ENCODE results near the gene SPAAR.

The SPAAR gene

GRCh38 chr9:35939679-35940250 is 30.5 kb downstream of the SPAAR start:
- TF ChIP-seq POLR2A (IDR thresholded peaks at IDR 0.05; ENCODE audit: low read depth, low read length), result no peak
- FAIRE-seq, result no peak
- no peak for DNase-seq (ENCODE audit: insufficient read length, low spot score)

DNA sequence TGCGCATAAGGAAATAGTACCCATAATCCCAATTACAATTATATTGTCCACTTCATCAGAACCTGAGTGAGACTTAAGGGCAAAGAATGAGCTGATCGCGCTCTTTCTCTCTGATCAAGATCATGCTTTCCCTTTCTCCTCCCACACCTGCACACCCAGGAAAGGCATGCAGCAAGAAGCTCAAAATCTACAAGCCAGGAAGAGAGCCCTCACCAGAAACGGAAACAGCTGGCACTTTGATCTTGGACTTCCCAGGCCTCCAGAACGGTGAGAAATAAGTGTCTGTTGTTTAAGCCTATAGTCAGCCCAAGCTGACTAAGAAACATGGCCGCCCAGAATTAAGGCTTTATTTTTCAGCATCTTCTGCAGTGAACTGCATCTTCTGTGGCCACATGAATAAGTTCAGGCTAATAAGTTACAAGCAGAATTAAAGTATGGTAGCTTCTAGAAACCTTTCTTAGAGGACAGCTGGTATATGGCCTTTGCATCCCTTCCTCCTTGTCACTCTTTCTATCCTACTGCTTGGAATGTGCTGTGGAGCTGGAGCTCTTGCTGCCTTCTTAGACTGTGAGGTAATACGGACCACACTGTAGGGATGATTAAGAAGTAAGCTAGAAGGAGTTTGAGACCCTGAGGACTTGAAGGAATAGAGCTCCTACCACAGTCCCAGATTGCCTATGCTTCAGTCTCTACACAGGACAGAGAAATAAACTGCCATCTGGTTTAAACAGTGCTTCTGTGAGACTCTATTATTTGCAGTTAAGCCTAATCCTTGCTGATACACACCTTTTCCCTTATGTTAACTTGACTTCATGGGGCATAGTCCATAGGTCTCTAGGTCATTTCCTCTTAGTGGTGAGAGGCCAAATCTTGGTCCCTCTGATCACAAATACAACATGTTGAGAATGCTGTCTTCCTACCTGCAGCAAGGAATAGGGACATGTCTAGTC is 31.4 kb downstream of the SPAAR start:
- no peak for DNase-seq (ENCODE audit: insufficient read length, low spot score)
- no peak for FAIRE-seq
- TF ChIP-seq POLR2A (IDR thresholded peaks at IDR 0.05; ENCODE audit: low read depth, low read length), result no peak

DNA sequence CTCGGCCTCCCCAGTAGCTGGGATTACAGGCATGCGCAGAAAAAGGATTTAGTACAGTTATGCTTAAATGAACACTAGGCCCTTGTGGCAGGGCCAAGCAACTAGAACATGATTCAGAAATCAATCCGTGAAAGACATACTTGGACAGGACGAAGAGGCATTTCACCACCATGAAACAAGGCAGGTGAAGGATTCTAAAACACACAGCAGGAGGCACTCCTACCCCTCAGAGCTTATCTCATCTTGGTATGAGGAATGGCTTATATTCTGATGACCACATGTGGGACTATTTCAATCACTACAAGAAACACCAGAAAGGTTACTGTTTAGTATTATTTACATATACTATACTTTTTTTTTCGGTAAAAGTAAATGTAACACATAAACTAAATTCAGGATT is 33.0 kb downstream of the SPAAR start:
- FAIRE-seq (no peak), DNase-seq (ENCODE audit: insufficient read length, low spot score) (no peak)
- TF ChIP-seq POLR2A (IDR thresholded peaks at IDR 0.05; ENCODE audit: low read depth, low read length), result no peak

DNA sequence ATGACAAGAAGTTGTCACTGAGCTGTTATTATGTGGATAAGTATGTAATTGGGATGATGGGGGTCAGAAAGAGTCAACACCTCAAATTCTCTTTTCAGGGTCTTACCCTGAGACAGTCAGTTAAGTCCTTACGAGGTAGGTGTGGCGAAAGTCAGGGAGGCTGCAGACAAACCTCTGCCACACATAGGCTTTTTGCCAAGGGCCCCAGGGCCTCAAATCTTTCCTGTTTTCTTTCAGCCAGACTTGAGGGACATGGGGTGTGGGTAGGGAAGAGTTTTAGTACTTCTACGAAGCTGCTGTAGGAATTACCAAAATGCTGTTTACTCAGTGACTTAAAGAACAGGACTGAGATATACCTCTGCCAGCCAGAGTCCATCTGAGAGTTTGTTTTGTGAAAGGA is 34.9 kb downstream of the SPAAR start:
- no peak for TF ChIP-seq POLR2A (IDR thresholded peaks at IDR 0.05; ENCODE audit: low read depth, low read length)
- DNase-seq (ENCODE audit: insufficient read length, low spot score) (no peak), FAIRE-seq (no peak)

GRCh38 chr9:35944841-35945240 is 35.6 kb downstream of the SPAAR start:
- FAIRE-seq (no peak), DNase-seq (ENCODE audit: insufficient read length, low spot score) (no peak)
- no peak for TF ChIP-seq POLR2A (IDR thresholded peaks at IDR 0.05; ENCODE audit: low read depth, low read length)

GRCh38 chr9:35945341-35946018 is 36.2 kb downstream of the SPAAR start:
- DNase-seq (ENCODE audit: insufficient read length, low spot score) (peak; percentile 47), FAIRE-seq (peak; percentile 90)
- TF ChIP-seq POLR2A (IDR thresholded peaks at IDR 0.05; ENCODE audit: low read depth, low read length), result no peak

DNA sequence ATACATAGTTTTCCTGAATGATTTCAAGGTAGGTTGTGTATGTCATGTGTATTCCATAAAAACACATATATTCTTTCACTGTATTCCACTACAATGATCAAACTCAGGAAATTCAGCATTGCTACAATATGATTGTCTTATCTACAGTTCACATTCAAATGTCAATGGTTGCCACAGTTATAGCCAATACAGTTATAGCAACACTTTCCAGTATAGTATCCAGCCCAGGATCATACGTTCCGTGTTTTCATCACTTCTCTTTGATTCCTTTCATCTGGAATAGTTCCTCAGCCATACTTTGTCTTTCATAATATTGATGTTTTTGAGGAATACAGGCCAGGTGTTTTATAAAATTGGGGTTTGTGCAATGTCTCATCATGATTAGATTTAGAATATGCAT is 39.2 kb downstream of the SPAAR start:
- DNase-seq (ENCODE audit: insufficient read length, low spot score), result no peak
- no peak for TF ChIP-seq POLR2A (IDR thresholded peaks at IDR 0.05; ENCODE audit: low read depth, low read length)
- no peak for FAIRE-seq

DNA sequence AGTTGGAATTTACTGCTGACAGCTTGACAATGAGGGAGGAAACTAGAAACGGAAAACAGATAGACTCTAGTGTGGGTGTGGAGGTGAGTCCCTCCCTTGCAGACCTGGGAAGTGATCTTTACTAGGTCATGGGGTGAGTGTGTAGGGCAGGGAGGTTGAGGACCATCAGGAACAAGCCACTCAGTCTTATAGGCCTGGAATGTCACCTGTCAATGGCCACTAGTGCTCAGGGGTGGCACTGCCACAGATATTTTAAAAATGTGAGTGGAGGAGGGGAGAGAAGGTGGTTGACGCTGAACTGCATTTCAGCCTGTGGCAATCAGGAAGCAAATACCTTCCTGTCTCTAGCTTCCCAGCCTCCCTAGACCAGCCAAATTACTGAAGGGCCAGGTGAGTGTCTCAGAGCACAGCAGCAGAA is 39.6 kb downstream of the SPAAR start:
- no peak for DNase-seq (ENCODE audit: insufficient read length, low spot score)
- TF ChIP-seq POLR2A (IDR thresholded peaks at IDR 0.05; ENCODE audit: low read depth, low read length), result no peak
- no peak for FAIRE-seq

GRCh38 chr9:35951736-35952135 is 42.4 kb downstream of the SPAAR start:
- FAIRE-seq (peak; percentile 45), DNase-seq (ENCODE audit: insufficient read length, low spot score) (no peak)
- no peak for TF ChIP-seq POLR2A (IDR thresholded peaks at IDR 0.05; ENCODE audit: low read depth, low read length)

- FAIRE-seq (no peak), DNase-seq (ENCODE audit: insufficient read length, low spot score) (no peak)
- TF ChIP-seq POLR2A (IDR thresholded peaks at IDR 0.05; ENCODE audit: low read depth, low read length), result no peak
These were observed 43.4 kb downstream of the SPAAR start for GRCh38 chr9:35952526-35953191.

- no peak for TF ChIP-seq POLR2A (IDR thresholded peaks at IDR 0.05; ENCODE audit: low read depth, low read length)
- DNase-seq (ENCODE audit: insufficient read length, low spot score) (no peak), FAIRE-seq (peak; percentile 95)
These were observed 45.8 kb downstream of the SPAAR start for GRCh38 chr9:35954942-35955546.

DNA sequence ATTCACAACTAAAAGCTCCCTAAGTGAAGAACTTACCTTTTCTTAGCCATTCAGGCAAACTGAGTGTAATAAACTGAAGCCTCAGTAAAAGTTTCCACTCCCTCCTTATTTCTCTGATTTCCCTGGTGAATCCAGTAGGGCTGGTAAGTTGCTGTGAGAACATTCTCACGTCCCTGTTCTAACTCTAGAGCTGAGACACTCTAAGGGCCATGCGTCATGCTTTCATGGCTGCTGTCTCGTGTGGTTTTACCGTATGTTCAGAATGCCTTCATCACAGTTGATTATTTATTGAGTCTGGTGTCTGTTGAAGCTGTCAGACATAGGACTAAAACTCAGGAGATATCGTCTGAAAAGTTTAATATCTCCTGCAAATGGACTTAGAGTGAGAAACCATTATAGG is 47.4 kb downstream of the SPAAR start:
- TF ChIP-seq POLR2A (IDR thresholded peaks at IDR 0.05; ENCODE audit: low read depth, low read length), result no peak
- DNase-seq (ENCODE audit: insufficient read length, low spot score), result no peak
- FAIRE-seq, result no peak

DNA sequence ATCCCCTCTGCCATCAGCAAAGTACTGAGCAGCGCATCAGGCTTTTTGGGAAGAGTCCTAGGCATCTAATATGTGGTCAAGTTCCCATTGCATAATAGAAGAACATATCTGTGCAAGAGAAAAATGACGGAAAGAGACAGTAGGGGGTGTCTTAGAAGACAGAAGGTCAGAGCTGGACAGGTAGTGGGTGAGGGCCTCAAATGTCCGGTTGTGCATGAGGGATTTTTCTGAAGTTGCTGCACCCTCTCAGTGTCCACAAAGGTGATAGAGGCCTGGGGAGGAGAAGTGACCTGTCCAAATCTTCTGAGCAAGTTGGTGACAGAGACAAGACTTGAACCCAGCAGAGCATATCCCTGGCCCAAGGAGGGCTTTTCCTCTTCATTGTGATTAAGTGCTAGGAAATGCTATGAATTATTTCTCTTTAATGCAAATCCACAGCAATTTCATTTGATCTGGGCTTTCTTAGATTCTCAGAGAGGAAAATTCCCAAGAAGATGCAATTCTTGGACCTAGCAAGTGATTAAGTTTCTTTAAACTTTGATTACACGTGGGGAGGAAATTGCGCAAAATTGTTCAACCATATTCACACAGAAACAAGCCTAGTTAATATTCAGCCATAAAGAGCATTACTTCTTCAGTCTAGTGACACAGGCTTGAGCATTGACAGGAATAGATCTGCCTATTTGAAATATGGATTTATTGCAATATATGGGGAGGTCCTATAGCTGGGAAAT is 49.0 kb downstream of the SPAAR start, which contains the start of gene OR2S2:
OR2S2 (minus strand) TSS at position 51 of the 734 bp plus-strand sequence. CDS start 56 bp downstream, outside the sequence.
- FAIRE-seq (no peak), DNase-seq (ENCODE audit: insufficient read length, low spot score) (no peak)

More for the DNA sequence above, 49.0 kb downstream of the SPAAR start, which contains the start of gene OR2S2:
- TF ChIP-seq POLR2A (IDR thresholded peaks at IDR 0.05; ENCODE audit: low read depth, low read length), result no peak

Data from H54 (cell line).